OCI-LY7 (cell line): ENCODE results near the gene STAT6. TPM values are rescaled to one million over a fixed set of nuclear protein-coding genes. Genes with fewer than 3 reads are reported as not detected.

Source experiments
- BruUV-seq: library from RNA; stranded (reverse); fragments of 400-500 nt; replicated peaks from 2 replicates; lab custom pipeline; 2021; lab: Mats Ljungman, UMichigan
- CTCF ChIA-PET: fragments of 300-600 bp; sonication (Branson Sonifier 250); formaldehyde crosslinking; loops from one replicate; lab custom pipeline; 2022; ENCODE audit warnings: antibody characterized with exemption; ENCODE audit not compliant: unreplicated experiment; lab: Charles Lee
- POLR2A ChIA-PET: fragments of 300-600 bp; sonication (Branson Sonifier 250); formaldehyde crosslinking; loops from one replicate; lab custom pipeline; 2022; ENCODE audit warnings: antibody characterized with exemption; lab: Charles Lee
- DNase-seq: peaks from one replicate; pipeline ENCODE4 v3.0.0-alpha.2; 2015; ENCODE audit warnings: low spot score
- H2AFZ ChIP-seq: fragments of 200-600 bp; sonication (generic), shearing (Covaris generic); 2 replicates; pipeline ENCODE4 v1.6.1; 2014; ENCODE audit warnings: mild to moderate bottlenecking, antibody characterized with exemption, low read length, moderate library complexity
- H3K27ac ChIP-seq: fragments of 200-600 bp; sonication (generic); 2 replicates; pipeline ENCODE4 v1.5.1; 2014; ENCODE audit warnings: mixed run types, low read depth, mild to moderate bottlenecking, moderate library complexity, low read length, inconsistent platforms; ENCODE audit not compliant: poor library complexity, severe bottlenecking
- H3K36me3 ChIP-seq: fragments of 200-600 bp; sonication (generic); 2 replicates; pipeline ENCODE4 v1.6.1; 2014; ENCODE audit warnings: mild to moderate bottlenecking, antibody characterized with exemption, low read length, moderate library complexity, mixed read lengths; ENCODE audit not compliant: insufficient read depth
- H3K4me1 ChIP-seq: fragments of 200-600 bp; sonication (generic); 2 replicates; pipeline ENCODE4 v1.5.1; 2014; ENCODE audit warnings: mild to moderate bottlenecking, low read length; ENCODE audit not compliant: insufficient read depth, poor library complexity, severe bottlenecking
- H3K4me2 ChIP-seq: fragments of 200-600 bp; sonication (generic); 2 replicates; pipeline ENCODE4 v1.6.1; 2014; ENCODE audit warnings: mild to moderate bottlenecking, low read length
- H3K4me3 ChIP-seq: fragments of 200-600 bp; sonication (generic); 2 replicates; pipeline ENCODE4 v1.5.1; 2014; ENCODE audit warnings: mild to moderate bottlenecking, low read depth, low read length; ENCODE audit not compliant: poor library complexity, severe bottlenecking
- H3K79me2 ChIP-seq: fragments of 200-600 bp; sonication (generic); 2 replicates; pipeline ENCODE4 v1.6.1; 2016; ENCODE audit warnings: low read depth, mild to moderate bottlenecking, low read length, moderate library complexity, mixed read lengths; ENCODE audit not compliant: insufficient read depth
- H3K9me2 ChIP-seq: fragments of 200-600 bp; sonication (generic); 2 replicates; pipeline ENCODE4 v1.6.1; 2016; ENCODE audit warnings: mild to moderate bottlenecking, low read length, mixed read lengths; ENCODE audit not compliant: insufficient read depth
- H3K9me3 ChIP-seq: fragments of 200-600 bp; sonication (generic); 2 replicates; pipeline ENCODE4 v1.6.1; 2014; ENCODE audit warnings: mild to moderate bottlenecking, mixed run types, low read length, mixed read lengths
- H4K20me1 ChIP-seq: fragments of 200-600 bp; sonication (generic); 2 replicates; pipeline ENCODE4 v1.6.1; 2014; ENCODE audit warnings: mild to moderate bottlenecking, antibody characterized with exemption, low read length, moderate library complexity, mixed read lengths; ENCODE audit not compliant: insufficient read depth
- CTCF ChIP-seq: fragments of 200-600 bp; sonication (generic); conservative IDR thresholded peaks from 2 replicates; pipeline ENCODE4 v1.5.1; 2014; ENCODE audit warnings: mild to moderate bottlenecking, antibody characterized with exemption, low read length, moderate library complexity, mixed read lengths
- EZH2phosphoT487 ChIP-seq: fragments of 200-600 bp; sonication (generic); IDR thresholded peaks from 2 replicates; pipeline ENCODE4 v1.6.1; 2018; ENCODE audit warnings: low read depth, borderline replicate concordance, mild to moderate bottlenecking, mixed run types, antibody characterized with exemption, low read length, moderate library complexity, mixed read lengths
- intact Hi-C: fragments of 100-400 bp; cut with micrococcal nuclease; formaldehyde crosslinking; loops from one replicate; pipeline ENCODE4 v1.10.0; 2022; ENCODE audit not compliant: unreplicated experiment
- total RNA-seq, 2 experiments: library from RNA; depleted of rRNA in 1 of 2; stranded (reverse); fragments of >200 nt in 1 of 2; shearing (Covaris generic) in 1 of 2; gene quantifications; 2 replicates each; pipeline ENCODE4 v1.2.3, GENCODE V29; 2014 to 2022

STAT6 gene
- total RNA-seq, 2 experiments from 2014 or later, result 73.6 to 128 TPM

GRCh38 chr12:57134949-57135348 is 23.8 kb upstream of the STAT6 start:
- H3K4me2 ChIP-seq, result no peak overlapping the region
- CTCF ChIA-PET, result no interaction called here
- H3K36me3 ChIP-seq, result no peaks in the 10 kb centered on the region
- no peak overlapping the region for H3K27ac ChIP-seq
- no peaks in the 10 kb centered on the region for H3K9me3 ChIP-seq
- no peaks in the 10 kb centered on the region for H3K79me2 ChIP-seq
- DNase-seq, result no peak
- no peaks in the 10 kb centered on the region for H4K20me1 ChIP-seq
- POLR2A ChIA-PET, result no interaction called here
- H3K4me3 ChIP-seq, result no peak overlapping the region
- H2AFZ ChIP-seq, result no peak overlapping the region
- BruUV-seq, result no TSS peak
- intact Hi-C loops, result no loop called here
- H3K4me1 ChIP-seq, result no peaks in the 10 kb centered on the region
- H3K9me2 ChIP-seq, result no peaks in the 10 kb centered on the region
- no peak for TF ChIP-seq CTCF
- TF ChIP-seq EZH2phosphoT487, result no peak

- Histone ChIP-seq H3K4me3 (no peak overlapping the region), H3K4me2 (no peak overlapping the region), H3K4me1 (peaks cover under 1% of the 10 kb centered on the region), H3K27ac (no peak overlapping the region), H3K36me3 (no peaks in the 10 kb centered on the region), H3K9me3 (no peaks in the 10 kb centered on the region), H4K20me1 (no peaks in the 10 kb centered on the region), H2AFZ (no peak overlapping the region), H3K79me2 (no peaks in the 10 kb centered on the region), H3K9me2 (no peaks in the 10 kb centered on the region)
- no TSS peak for BruUV-seq
- POLR2A ChIA-PET, result no interaction called here
- CTCF ChIA-PET, result interaction anchor here (0.6 kb wide), 2 partner anchors 32 to 49 kb away, joined by 3 to 13 read pairs; no protein-coding TSS in a partner anchor
- no peak for TF ChIP-seq CTCF
- no peak for TF ChIP-seq EZH2phosphoT487
- no peak for DNase-seq
- intact Hi-C loops, result no loop called here
Measured at GRCh38 chr12:57133916-57134315, 22.8 kb upstream of the STAT6 start.

DNA sequence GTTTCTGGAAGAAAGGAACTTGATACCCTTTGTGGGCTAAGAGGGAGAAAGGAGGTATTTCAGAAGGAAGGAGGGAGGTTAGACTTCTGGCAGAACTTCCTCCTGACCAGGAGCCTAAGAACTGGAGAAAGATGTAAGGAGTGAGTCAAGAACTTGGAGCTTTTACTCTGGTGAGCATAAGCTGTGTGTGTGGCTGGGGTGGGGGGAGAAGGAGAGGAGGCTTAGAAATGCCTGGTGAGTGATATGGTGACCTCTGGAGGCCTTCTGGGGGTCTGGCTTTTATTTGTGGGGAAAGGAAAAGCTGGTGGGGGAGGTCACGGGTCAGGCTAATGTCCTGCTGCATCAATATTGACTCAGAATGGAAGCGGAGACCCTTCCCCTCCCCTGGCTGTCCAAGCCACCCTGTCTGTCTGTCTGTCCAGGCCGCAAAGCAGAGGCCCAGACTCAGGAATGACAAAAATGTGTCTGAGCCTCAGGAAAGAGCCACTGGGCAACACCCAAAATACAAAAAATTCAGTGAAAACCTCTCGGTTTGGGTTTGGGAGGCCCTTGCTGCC is 21.9 kb upstream of the STAT6 start:
- Histone ChIP-seq H4K20me1 (no peaks in the 10 kb centered on the region), H2AFZ (no peak overlapping the region), H3K27ac (no peak overlapping the region), H3K9me3 (no peaks in the 10 kb centered on the region), H3K9me2 (no peaks in the 10 kb centered on the region), H3K4me1 (peaks cover 3% of the 10 kb centered on the region), H3K4me3 (no peak overlapping the region), H3K79me2 (no peaks in the 10 kb centered on the region), H3K4me2 (no peak overlapping the region), H3K36me3 (no peaks in the 10 kb centered on the region)
- DNase-seq, result no peak
- CTCF ChIA-PET, result no interaction called here
- TF ChIP-seq EZH2phosphoT487 (no peak), CTCF (no peak)
- intact Hi-C loops, result no loop called here
- POLR2A ChIA-PET, result no interaction called here
- no TSS peak for BruUV-seq
